ENCODE results near the gene FERD3L. TPM values are rescaled to one million over a fixed set of nuclear protein-coding genes. Genes with fewer than 3 reads are reported as not detected.
A peak's percentile ranks its signal among the peaks of the same experiment; 100 is the strongest.

FERD3L gene
- total RNA-seq, 2 donors from 2014 or later = not detected

DNA sequence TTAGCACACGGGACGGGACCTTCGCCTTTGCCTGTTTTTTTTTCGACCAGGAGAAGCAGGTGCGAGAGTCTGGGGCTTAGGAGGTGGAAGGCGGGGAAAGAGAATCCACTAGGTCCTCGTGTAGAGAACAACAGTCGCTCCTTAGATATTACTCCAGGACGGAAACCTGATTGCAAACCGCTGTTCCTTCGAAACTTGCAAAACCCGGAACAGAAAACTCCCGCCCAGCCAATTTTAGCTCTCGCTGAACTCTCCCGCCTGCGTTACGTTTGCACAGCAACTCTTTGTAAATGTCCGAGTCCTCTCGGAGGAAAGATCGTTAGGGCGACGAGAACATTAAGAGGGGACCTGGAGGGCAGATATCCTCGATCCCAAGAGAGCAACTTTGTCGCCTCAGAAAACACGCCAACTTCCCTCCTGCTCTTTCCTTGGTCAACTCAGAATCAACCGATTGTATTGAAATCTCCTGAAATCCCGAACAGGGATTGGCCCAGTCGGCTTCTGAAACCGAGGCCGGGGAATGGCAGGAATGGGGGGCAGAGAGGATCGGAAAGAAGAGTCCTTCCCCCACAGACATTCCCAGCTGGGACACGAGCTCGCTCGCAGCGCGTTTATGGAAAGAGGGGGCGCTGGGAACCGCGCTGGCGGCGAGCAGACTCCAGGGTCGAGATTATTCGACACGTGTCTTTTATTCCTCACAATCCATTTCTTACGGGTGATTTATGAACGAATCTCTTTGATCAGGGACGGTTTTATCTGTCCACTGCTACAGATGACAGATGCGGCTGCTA, 37.7 kb downstream of the FERD3L start:
- peak overlapping the region; percentile 20 for H3K4me3 ChIP-seq
- no peaks in the 10 kb centered on the region for H3K36me3 ChIP-seq
- H3K9ac ChIP-seq (ENCODE audit: low read depth in 2 of 2, low read length in 2 of 2) = no peak overlapping the region
- H3K27me3 ChIP-seq = peaks cover 64% of the 10 kb centered on the region
- DNase-seq = peak; percentile 25
- H3K9me3 ChIP-seq = no peaks in the 10 kb centered on the region
- H3K27ac ChIP-seq = no peak overlapping the region
- TF ChIP-seq, protein P1, sequence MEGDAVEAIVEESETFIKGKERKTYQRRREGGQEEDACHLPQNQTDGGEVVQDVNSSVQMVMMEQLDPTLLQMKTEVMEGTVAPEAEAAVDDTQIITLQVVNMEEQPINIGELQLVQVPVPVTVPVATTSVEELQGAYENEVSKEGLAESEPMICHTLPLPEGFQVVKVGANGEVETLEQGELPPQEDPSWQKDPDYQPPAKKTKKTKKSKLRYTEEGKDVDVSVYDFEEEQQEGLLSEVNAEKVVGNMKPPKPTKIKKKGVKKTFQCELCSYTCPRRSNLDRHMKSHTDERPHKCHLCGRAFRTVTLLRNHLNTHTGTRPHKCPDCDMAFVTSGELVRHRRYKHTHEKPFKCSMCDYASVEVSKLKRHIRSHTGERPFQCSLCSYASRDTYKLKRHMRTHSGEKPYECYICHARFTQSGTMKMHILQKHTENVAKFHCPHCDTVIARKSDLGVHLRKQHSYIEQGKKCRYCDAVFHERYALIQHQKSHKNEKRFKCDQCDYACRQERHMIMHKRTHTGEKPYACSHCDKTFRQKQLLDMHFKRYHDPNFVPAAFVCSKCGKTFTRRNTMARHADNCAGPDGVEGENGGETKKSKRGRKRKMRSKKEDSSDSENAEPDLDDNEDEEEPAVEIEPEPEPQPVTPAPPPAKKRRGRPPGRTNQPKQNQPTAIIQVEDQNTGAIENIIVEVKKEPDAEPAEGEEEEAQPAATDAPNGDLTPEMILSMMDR (IDR thresholded peaks at IDR 0.05) = no peak
- no peaks in the 10 kb centered on the region for H3K4me1 ChIP-seq
- intact Hi-C loops (cut with DNase I) = no loop called here

GRCh38 chr7:19107081-19107355, 38.2 kb downstream of the FERD3L start:
- DNase-seq = no peak
- Histone ChIP-seq H3K27me3 (peaks cover 58% of the 10 kb centered on the region), H3K4me3 (no peak overlapping the region), H3K9ac (ENCODE audit: low read depth in 2 of 2, low read length in 2 of 2) (no peak overlapping the region), H3K4me1 (no peaks in the 10 kb centered on the region), H3K27ac (no peak overlapping the region), H3K36me3 (no peaks in the 10 kb centered on the region), H3K9me3 (no peaks in the 10 kb centered on the region)
- TF ChIP-seq, protein P1 (IDR thresholded peaks at IDR 0.05) = no peak
- intact Hi-C loops (cut with DNase I) = no loop called here

DNA sequence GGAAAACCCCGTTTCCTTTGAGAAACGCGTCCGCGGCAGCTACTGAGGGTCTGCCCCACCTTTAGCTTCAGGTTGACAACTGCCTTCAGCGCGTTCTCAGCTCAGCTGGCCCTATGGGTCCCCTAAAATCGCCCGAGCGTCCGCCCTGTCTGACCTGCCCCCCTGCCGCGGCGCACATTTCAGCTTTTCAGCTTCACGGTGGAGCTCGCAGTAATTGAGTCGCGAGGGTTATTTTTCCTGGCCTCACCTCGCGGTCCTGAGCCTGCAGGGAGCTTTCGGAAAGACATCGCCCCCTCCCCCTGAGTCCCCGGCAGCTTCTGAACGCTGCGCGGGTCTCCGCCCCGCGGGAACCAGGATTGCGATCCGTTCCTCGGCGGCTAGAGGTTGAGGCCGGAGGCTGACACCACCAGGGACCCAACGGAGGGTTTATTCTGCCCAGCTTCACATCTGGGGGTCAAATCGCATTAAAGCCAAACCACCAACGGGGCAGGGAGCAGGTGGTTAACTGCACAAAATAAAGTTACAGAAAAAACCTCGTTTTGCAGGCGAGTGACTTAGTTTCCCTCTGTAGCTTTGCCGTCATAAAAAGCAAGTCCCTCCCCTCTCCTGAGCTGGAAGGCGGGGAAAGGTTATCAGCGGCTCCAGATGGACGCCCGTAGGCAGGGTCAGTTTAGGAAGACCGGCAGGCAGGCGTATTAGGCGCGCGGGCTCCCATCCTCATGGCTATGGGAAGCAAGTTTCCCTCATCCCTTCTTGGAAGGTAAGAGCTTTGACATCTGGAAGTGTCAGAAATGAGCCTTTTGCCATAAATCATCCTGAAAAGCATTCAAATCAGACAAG, 38.8 kb downstream of the FERD3L start:
- Histone ChIP-seq H3K4me3 (no peak overlapping the region), H3K36me3 (no peaks in the 10 kb centered on the region), H3K9me3 (no peaks in the 10 kb centered on the region), H3K27me3 (peaks cover 58% of the 10 kb centered on the region), H3K9ac (ENCODE audit: low read depth in 2 of 2, low read length in 2 of 2) (peak overlapping the region in 1 of 2 donors; percentile 9), H3K27ac (no peak overlapping the region), H3K4me1 (no peaks in the 10 kb centered on the region)
- DNase-seq = no peak
- intact Hi-C loops (cut with DNase I) = no loop called here
- TF ChIP-seq, protein P1 (IDR thresholded peaks at IDR 0.05) = no peak

- Histone ChIP-seq H3K36me3 (no peaks in the 10 kb centered on the region), H3K27ac (no peak overlapping the region), H3K9me3 (no peaks in the 10 kb centered on the region), H3K9ac (ENCODE audit: low read depth in 2 of 2, low read length in 2 of 2) (no peak overlapping the region), H3K4me3 (no peak overlapping the region), H3K4me1 (no peaks in the 10 kb centered on the region), H3K27me3 (peaks cover 53% of the 10 kb centered on the region)
- no peak for DNase-seq
- TF ChIP-seq, protein P1 (IDR thresholded peaks at IDR 0.05) = no peak
- intact Hi-C loops (cut with DNase I) = no loop called here
Measured at GRCh38 chr7:19105546-19105945, 39.7 kb downstream of the FERD3L start.

GRCh38 chr7:19104811-19105210, 40.4 kb downstream of the FERD3L start:
- no peak overlapping the region for H3K4me3 ChIP-seq
- no peak overlapping the region for H3K9ac ChIP-seq (ENCODE audit: low read depth in 2 of 2, low read length in 2 of 2)
- H3K27me3 ChIP-seq = peaks cover 48% of the 10 kb centered on the region
- H3K4me1 ChIP-seq = no peaks in the 10 kb centered on the region
- H3K36me3 ChIP-seq = no peaks in the 10 kb centered on the region
- no peak for DNase-seq
- no peaks in the 10 kb centered on the region for H3K9me3 ChIP-seq
- intact Hi-C loops (cut with DNase I) = no loop called here
- TF ChIP-seq, protein P1 (IDR thresholded peaks at IDR 0.05) = no peak
- H3K27ac ChIP-seq = no peak overlapping the region
